K562 (cell line): ENCODE results near the gene NRG3.

Experiments used
- ELK3 ChIP-seq: fragments of 450-650 bp; formaldehyde crosslinking; IDR thresholded peaks from 2 replicates; pipeline ENCODE4 v1.4.0; 2020; ENCODE audit warnings: mild to moderate bottlenecking
- HOXB6 ChIP-seq: fragments of 250-450 bp; sonication (Bioruptor Pico); IDR thresholded peaks from 2 replicates; pipeline ENCODE4 v1.5.1; 2022; ENCODE audit warnings: mild to moderate bottlenecking, borderline replicate concordance
- MXD1 ChIP-seq: fragments of 250-450 bp; sonication (Bioruptor Pico); IDR thresholded peaks from 2 replicates; pipeline ENCODE4 v1.8.0; 2021; ENCODE audit warnings: borderline replicate concordance, mild to moderate bottlenecking, moderate library complexity; ENCODE audit not compliant: poor library complexity, severe bottlenecking
- TAF1 ChIP-seq: IDR thresholded peaks from 2 replicates; pipeline ENCODE4 v1.6.1; 2011; ENCODE audit warnings: mild to moderate bottlenecking, low read length, moderate library complexity; ENCODE audit not compliant: insufficient read depth, control insufficient read depth, severe bottlenecking; ENCODE audit errors: extremely low read depth
- ZBTB7A ChIP-seq: IDR thresholded peaks from 2 replicates; pipeline ENCODE4 v1.6.1; 2011; ENCODE audit warnings: low read depth, mild to moderate bottlenecking, low read length, moderate library complexity, borderline replicate concordance; ENCODE audit not compliant: control insufficient read depth
- TF ChIP-seq, protein P1 (sequence below): sonication (generic); formaldehyde crosslinking; IDR thresholded peaks from 2 replicates; pipeline ENCODE4 v1.8.1; 2023; ENCODE audit warnings: mild to moderate bottlenecking, missing genetic modification reagents
- TF ChIP-seq, protein P2 (sequence below), 3 experiments: IDR thresholded peaks in 2 of 3; conservative IDR thresholded peaks in 1 of 3; 2 replicates each; pipeline ENCODE4 v1.5.1; 2011 to 2012; ENCODE audit warnings: low read length in 3 of 3, mild to moderate bottlenecking in 3 of 3, control low read depth in 2 of 3, improper control_type of control experiment in 1 of 3, inconsistent platforms in 1 of 3, low read depth in 1 of 3, mixed read lengths in 1 of 3, moderate library complexity in 1 of 3; ENCODE audit not compliant: insufficient read depth in 2 of 3

DNA sequence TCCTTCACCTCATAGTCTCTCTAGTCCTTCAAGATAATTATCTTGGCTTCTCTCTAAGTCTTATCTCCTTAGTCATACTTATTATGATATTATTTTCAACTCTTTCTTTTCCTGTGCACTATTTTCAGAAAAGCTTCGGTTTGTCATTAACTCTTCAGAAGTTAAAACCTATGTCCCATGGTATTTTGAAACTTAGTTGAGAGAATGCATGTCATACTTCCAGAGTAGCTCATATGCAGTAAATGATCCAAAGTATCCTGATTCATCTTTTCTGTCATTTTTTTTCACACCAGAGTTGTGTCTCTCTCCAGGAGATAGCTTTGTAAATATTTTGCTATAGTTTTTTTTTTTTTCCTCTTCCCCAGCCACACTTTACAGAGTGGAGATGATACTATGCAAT lies 1008.6 kb downstream of the NRG3 start:
- no peak for TF ChIP-seq MXD1 (CRISPR knock-in tag)
- TF ChIP-seq ELK3 (CRISPR knock-in tag) = no peak
- TF ChIP-seq, protein P1, sequence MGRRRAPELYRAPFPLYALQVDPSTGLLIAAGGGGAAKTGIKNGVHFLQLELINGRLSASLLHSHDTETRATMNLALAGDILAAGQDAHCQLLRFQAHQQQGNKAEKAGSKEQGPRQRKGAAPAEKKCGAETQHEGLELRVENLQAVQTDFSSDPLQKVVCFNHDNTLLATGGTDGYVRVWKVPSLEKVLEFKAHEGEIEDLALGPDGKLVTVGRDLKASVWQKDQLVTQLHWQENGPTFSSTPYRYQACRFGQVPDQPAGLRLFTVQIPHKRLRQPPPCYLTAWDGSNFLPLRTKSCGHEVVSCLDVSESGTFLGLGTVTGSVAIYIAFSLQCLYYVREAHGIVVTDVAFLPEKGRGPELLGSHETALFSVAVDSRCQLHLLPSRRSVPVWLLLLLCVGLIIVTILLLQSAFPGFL (CRISPR knock-in tag) = no peak
- no peak for TF ChIP-seq HOXB6 (CRISPR knock-in tag)
- TF ChIP-seq TAF1 = no peak
- TF ChIP-seq, protein P2, sequence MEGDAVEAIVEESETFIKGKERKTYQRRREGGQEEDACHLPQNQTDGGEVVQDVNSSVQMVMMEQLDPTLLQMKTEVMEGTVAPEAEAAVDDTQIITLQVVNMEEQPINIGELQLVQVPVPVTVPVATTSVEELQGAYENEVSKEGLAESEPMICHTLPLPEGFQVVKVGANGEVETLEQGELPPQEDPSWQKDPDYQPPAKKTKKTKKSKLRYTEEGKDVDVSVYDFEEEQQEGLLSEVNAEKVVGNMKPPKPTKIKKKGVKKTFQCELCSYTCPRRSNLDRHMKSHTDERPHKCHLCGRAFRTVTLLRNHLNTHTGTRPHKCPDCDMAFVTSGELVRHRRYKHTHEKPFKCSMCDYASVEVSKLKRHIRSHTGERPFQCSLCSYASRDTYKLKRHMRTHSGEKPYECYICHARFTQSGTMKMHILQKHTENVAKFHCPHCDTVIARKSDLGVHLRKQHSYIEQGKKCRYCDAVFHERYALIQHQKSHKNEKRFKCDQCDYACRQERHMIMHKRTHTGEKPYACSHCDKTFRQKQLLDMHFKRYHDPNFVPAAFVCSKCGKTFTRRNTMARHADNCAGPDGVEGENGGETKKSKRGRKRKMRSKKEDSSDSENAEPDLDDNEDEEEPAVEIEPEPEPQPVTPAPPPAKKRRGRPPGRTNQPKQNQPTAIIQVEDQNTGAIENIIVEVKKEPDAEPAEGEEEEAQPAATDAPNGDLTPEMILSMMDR (IDR thresholded peaks at IDR 0.05 in 2 of 3, conservative IDR thresholded peaks at IDR 0.05 in 1 of 3; ENCODE audit: insufficient read depth in 2 of 3, low read depth in 1 of 3, low read length in 3 of 3) = no peak
- TF ChIP-seq ZBTB7A = no peak
